ENCODE data around the gene ATXN1.

DNA sequence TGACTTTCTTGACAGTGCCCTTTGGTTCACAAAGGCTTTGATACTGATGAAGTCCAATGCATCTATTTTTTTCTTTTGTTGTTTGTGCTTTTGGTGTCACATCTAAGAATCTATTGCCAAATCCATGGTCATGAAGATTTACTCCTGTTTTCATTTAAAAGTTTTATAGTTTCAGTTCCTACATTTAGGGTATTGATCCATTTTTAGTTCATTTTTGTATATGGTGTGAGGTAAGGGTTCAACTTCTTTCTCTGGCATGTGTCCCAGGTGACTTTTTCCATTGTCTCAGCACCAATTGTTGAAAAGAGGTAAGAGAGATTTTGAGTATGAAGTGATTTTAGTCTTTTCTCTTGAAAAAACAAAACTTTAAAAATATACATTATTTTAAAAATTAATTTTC, 262.3 kb downstream of the ATXN1 start:
- TF ChIP-seq, protein P1, sequence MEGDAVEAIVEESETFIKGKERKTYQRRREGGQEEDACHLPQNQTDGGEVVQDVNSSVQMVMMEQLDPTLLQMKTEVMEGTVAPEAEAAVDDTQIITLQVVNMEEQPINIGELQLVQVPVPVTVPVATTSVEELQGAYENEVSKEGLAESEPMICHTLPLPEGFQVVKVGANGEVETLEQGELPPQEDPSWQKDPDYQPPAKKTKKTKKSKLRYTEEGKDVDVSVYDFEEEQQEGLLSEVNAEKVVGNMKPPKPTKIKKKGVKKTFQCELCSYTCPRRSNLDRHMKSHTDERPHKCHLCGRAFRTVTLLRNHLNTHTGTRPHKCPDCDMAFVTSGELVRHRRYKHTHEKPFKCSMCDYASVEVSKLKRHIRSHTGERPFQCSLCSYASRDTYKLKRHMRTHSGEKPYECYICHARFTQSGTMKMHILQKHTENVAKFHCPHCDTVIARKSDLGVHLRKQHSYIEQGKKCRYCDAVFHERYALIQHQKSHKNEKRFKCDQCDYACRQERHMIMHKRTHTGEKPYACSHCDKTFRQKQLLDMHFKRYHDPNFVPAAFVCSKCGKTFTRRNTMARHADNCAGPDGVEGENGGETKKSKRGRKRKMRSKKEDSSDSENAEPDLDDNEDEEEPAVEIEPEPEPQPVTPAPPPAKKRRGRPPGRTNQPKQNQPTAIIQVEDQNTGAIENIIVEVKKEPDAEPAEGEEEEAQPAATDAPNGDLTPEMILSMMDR (IDR thresholded peaks at IDR 0.05): no peak
- no peak for TF ChIP-seq POLR2A (IDR thresholded peaks at IDR 0.05)

Measured in testis (tissue), 2 donors.